Psoas muscle (tissue), 8 donors: Measurements from ENCODE around the gene LRP1B. TPM values are rescaled to one million over a fixed set of nuclear protein-coding genes. Genes with fewer than 3 reads are reported as not detected.

ENCODE experiments used
- ATAC-seq, 4 donors: fragments of 200-7000 bp; cut with Tn5 transposase; one replicate each; pipeline ENCODE4 v1.9.1; 2020; ENCODE audit warnings: moderate library complexity in 3 of 4, mild to moderate bottlenecking in 2 of 4
- DNase-seq, 2 donors: peaks; one replicate each; pipeline ENCODE4 v3.0.0-alpha.2; 2020
- H3K27ac ChIP-seq: fragments of 200-600 bp; one replicate; pipeline ENCODE4 v1.8.0; 2022
- H3K27me3 ChIP-seq, 3 donors: fragments of 200-600 bp in 1 of 3; one replicate each; pipeline versions ENCODE4 v1.6.1 to v1.8.0; 2013 to 2022; ENCODE audit warnings: low read length in 2 of 3, mild to moderate bottlenecking in 2 of 3, moderate library complexity in 1 of 3; ENCODE audit not compliant: insufficient read depth in 3 of 3
- H3K36me3 ChIP-seq, 2 donors: fragments of 200-600 bp in 1 of 2; one replicate each; pipeline versions ENCODE4 v1.6.1 to v1.8.0; 2013 to 2022; ENCODE audit warnings: low read depth in 1 of 2, mild to moderate bottlenecking in 1 of 2, moderate library complexity in 1 of 2; ENCODE audit not compliant: insufficient read depth in 1 of 2
- H3K4me1 ChIP-seq: fragments of 200-600 bp; one replicate; pipeline ENCODE4 v1.8.0; 2022
- H3K4me3 ChIP-seq: fragments of 200-600 bp; one replicate; pipeline ENCODE4 v1.8.0; 2022; ENCODE audit warnings: mild to moderate bottlenecking
- H3K9me3 ChIP-seq: fragments of 200-600 bp; one replicate; pipeline ENCODE4 v1.8.0; 2022
- CTCF ChIP-seq: fragments of 200-600 bp; IDR thresholded peaks from one replicate; pipeline ENCODE4 v1.8.0; 2022; ENCODE audit warnings: antibody characterized with exemption
- WGBS, 3 donors: extraction: QIAGEN DNeasy Blood & Tissue Kit; methylation state at CpG; one replicate each; pipeline versions ENCODE4 v1.1.6 to v1.1.7; 2013; 5-methylcytosine and 5-hydroxymethylcytosine counted together
- intact Hi-C, 2 donors: fragments of 100-400 bp; cut with DNase I; formaldehyde crosslinking; loops; one replicate each; pipeline versions ENCODE4 v1.11.0 to v1.14.2; 2022
- polyA plus RNA-seq, 3 donors: library from polyadenylated mRNA; stranded (reverse); fragments of 200-250 nt; gene quantifications; one replicate each; pipeline ENCODE4 v1.2.3, GENCODE V29; 2013
- total RNA-seq, 4 donors: library from RNA; stranded (reverse); fragmentation: NEBNext Ultra II Directional in 2 of 4; extraction: Animal tissue kit (Norgen Biotek cat#: 25700) in 2 of 4; gene quantifications; one replicate each; pipeline versions ENCODE4 v1.2.1 to v1.2.4, GENCODE V29; 2021 to 2023
- donor health status: healthy with polysubstance abuse.
- donor health status: DM: no; HTN: no; CAD: no; lungs with moderate emphysema.
- donor health status: Bipolar disorder and iron deficiency.
- donor health status: healthy.
- donor health status: DM: yes; HTN: yes; CAD: no.
- donor health status: DM: no; HTN: no; CAD: no.
- donor health status: DM: no; HTN: no; CAD: no.
- donor health status: DM: yes; HTN: yes; CAD: no.

Gene LRP1B
- total and polyA plus RNA-seq, 7 donors: 0.33 to 3.3 (median 0.95) TPM

DNA sequence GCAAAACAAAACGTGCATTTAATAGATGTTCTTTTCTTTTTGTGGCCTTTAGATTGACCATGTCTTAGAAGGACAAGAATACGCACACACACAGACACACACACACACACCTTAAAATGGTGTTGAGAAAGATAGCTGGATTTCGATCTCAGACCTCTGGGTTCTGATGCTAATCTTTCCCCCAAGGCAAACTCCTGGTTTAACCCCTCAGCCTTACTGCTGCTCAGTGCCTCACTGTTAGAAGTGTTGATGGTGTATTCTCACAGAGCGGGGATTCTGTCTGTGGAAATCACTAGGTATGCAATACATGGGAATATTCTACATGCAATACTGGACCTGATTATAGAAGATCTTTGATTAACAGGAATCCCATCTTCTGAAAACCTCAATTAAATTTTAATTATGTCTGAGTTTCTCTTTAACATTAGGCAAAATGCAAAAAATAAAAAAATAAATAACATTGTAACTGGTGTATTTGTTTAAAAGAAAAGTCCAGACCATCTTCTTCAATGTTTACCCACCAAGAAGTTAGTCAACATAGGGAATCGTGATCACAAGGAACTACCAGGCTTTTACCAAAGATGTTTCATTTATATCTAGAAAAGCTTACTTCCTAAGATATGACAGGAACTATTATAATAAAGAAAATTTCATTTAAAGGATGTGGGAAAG is 613.5 kb downstream of the LRP1B start:
- Histone ChIP-seq H3K4me1 (no peaks in the 10 kb centered on the region), H3K27ac (no peak overlapping the region), H3K4me3 (no peak overlapping the region), H3K9me3 (no peaks in the 10 kb centered on the region), H3K27me3 (peaks cover 0 to 2% (median 0%) of the 10 kb centered on the region in 3 donors), H3K36me3 (no peaks in the 10 kb centered on the region)
- ATAC-seq (no peak), DNase-seq (no peak)
- intact Hi-C loops: no loop called here
- TF ChIP-seq CTCF: no peak
- 71 to 74% (median 72%) methylated on average over 5 of the region's 5 CpGs for WGBS, 3 donors

DNA sequence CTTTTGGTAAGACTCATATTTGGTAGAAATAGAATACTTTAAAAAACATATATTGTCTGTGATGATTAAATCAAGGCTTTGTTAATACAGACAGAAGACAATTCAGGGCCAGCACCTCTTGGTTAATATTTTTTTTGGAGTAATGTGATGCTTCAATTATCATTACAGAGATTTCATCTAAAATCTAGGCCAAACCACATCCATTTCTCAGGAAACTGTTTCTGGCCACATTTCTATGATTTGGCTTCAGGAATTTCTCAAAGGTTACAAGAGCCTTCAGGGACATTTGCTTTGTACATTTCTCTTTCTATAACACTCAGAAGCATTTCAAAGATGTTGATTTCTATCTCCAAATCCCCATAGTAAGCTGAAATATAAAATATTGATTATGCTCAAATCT is 614.9 kb downstream of the LRP1B start:
- ATAC-seq (no peak), DNase-seq (no peak)
- H3K4me3 ChIP-seq: no peak overlapping the region
- peaks cover 0 to 2% (median 0%) of the 10 kb centered on the region in 3 donors for H3K27me3 ChIP-seq
- no peak overlapping the region for H3K27ac ChIP-seq
- intact Hi-C loops: no loop called here
- no peaks in the 10 kb centered on the region for H3K9me3 ChIP-seq
- TF ChIP-seq CTCF: no peak
- H3K4me1 ChIP-seq: no peaks in the 10 kb centered on the region
- H3K36me3 ChIP-seq: no peaks in the 10 kb centered on the region

DNA sequence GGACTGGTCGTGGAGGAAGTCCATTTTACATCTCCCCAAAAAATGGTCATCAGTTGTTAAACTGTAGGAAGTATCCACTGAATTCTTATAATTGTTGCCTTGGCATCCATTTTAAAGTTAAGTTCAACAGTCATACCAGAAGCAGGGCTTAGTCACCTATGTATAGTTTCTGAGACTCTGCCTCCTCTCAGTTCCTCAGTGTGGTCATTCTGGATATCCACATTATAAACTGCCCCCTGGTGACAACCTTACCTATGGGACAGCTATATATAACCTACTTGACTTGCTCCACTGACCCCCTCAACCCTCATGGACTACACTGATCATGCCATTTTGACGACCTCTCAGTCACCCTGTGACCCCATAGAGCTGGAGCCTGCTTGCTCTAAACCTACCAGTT is 617.0 kb downstream of the LRP1B start:
- no peak for DNase-seq

DNA sequence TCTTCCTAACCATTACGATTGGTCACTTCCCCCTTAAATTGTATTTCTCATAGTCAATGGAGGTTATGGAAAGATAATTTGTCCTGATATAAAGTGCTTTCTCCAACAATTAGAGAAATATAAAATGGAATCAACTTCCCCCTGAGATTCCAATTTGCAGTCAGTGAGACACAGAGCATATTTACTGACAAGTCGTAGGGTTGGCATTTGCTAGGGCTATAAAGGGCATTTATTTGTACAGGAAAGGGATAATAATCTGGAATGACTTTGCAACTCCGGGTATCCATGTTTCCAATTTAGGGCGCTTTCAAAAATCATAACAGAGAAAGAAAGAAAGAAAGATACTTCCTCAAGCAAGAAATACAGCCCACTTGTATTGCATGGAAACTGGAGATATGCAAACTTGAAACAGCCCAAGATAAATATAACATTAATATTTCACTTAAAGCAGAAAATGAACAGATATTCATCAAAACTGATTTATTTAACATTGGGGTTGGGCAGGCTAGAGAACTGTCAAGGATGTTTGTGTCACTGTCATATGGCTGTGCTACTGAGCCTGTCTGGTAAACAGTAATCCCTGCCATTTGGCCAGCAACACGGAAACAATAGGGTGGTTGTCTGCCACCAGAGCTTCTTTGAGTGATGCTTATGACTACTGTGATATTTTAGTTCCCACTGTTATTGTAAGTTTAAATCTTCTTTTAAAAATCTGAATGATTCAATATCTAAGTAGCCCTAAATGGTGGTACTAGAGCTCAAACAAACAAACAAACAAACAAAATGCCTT is 621.8 kb downstream of the LRP1B start:
- Histone ChIP-seq H3K4me1 (no peaks in the 10 kb centered on the region), H3K27me3 (no peaks in the 10 kb centered on the region), H3K36me3 (no peaks in the 10 kb centered on the region), H3K9me3 (no peaks in the 10 kb centered on the region), H3K4me3 (no peak overlapping the region), H3K27ac (no peak overlapping the region)
- no peak for TF ChIP-seq CTCF
- DNase-seq (no peak), ATAC-seq (no peak)
- intact Hi-C loops: no loop called here
- WGBS, 3 donors: 32 to 41% (median 36%) methylated on average over 5 of the region's 5 CpGs

More for the DNA sequence above, 617.0 kb downstream of the LRP1B start:
- 42 to 49% (median 44%) methylated on average over 2 of the region's 2 CpGs for WGBS, 3 donors
- Histone ChIP-seq H3K27ac (no peak overlapping the region), H3K4me1 (no peaks in the 10 kb centered on the region), H3K27me3 (no peaks in the 10 kb centered on the region), H3K4me3 (no peak overlapping the region), H3K9me3 (no peaks in the 10 kb centered on the region), H3K36me3 (no peaks in the 10 kb centered on the region)
- intact Hi-C loops: no loop called here
- ATAC-seq: no peak
- TF ChIP-seq CTCF: no peak
